Measurements from ENCODE around the gene RNASEL.

RNASEL gene

GRCh38 chr1:182622901-182623528, 34.0 kb upstream of the RNASEL start:
- no peak for DNase-seq (ENCODE audit: low read depth)
- no peak overlapping the region for H3K4me3 ChIP-seq (ENCODE audit: low read depth, low read length)

DNA sequence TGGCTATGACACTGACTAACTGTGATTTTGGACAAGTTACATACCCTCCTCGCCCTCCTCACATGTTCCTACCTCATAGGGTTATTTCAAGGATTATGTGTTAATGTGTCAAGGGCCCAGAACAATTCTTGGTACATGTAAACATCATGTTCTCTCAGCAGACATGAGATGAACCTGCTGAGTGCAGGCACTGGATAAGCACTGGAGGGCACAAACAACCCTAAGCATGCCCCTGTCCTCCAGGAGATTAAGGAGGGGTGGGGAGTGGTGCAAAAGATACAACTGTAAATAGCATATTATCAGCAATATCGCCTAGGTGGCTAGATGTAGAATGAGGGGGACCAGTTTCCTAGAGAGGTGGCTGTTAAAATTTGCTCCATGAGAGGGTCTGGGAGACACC, 32.9 kb upstream of the RNASEL start:
- DNase-seq (ENCODE audit: low read depth), result no peak
- no peak overlapping the region for H3K4me3 ChIP-seq (ENCODE audit: low read depth, low read length)

- no peak overlapping the region for H3K4me3 ChIP-seq (ENCODE audit: low read depth, low read length)
- DNase-seq (ENCODE audit: low read depth), result no peak
Measured at GRCh38 chr1:182620924-182621585, 32.0 kb upstream of the RNASEL start.

DNA sequence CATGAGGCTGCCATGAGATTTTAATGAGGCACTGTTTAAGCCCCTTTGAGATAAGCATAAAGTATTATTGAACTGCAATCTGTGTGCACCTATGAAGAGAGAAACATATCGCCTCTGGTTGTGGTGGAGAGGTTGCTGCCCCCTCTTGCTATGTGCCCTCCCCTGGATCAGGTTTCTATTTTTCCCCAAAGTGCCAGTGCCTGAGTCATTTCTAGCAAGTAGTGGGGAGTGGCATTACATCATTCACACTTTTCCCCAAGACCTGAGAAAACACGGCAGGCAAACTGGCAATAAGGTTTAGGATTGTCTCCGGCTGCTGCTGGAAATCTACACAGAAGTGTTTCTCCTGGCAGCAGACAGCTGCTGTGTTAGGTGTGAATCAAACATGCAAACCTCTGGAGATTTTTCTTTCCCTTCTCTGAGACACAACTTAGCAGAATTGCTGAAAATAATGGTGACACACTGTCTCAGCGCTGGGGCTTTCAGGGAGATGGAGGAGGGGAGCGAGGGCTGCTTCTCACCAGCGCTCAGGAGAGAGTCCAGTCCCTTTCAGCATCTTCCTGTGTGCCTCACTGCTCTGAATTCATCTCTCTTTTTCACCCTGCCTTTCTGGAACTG, 28.8 kb upstream of the RNASEL start:
- no peak overlapping the region for H3K4me3 ChIP-seq (ENCODE audit: low read depth, low read length)
- DNase-seq (ENCODE audit: low read depth), result no peak

GRCh38 chr1:182617014-182617429, 28.0 kb upstream of the RNASEL start:
- no peak for DNase-seq (ENCODE audit: low read depth)
- H3K4me3 ChIP-seq (ENCODE audit: low read depth, low read length), result no peak overlapping the region

DNA sequence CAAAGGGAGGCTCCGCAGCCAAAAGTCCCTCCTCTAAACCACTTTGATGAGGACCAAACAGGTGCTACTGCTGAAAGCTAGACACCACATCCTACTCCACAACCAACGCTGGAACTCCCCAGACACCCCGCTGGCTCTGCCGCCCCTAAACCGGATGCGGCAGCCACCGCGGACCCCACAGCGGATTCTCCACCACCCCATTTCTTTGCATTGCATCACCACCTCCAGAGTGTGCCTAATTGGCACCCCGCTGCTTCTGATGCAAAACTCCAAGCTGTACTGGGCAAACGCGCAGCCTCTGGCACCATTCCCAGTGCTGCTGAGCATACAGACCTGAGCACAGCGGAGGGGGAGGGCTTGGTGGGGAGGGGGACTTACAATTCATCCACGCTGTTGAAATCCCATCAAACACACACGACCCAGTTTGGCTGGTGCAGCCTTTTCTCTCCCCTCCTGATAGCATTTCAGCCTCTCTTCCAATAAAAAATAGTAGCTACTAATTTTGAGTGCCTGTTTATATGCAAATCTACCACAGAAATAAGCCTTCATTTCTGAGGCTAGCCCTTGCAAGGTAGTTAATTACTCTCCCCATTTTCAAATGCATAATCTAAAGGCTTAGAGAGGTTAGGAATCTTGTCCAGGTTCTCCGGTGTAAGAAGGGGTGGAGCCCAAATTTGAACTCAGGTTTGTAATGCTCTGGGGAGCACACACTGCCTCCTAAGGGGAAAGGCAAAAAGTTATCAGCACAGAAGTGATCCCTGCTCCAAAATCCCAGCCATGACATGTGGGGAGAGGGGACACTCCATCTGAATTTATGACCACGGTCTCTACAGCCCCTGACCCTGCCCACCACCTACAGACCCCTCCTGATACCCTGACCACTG, 27.3 kb upstream of the RNASEL start:
- no peak overlapping the region for H3K4me3 ChIP-seq (ENCODE audit: low read depth, low read length)
- no peak for DNase-seq (ENCODE audit: low read depth)

DNA sequence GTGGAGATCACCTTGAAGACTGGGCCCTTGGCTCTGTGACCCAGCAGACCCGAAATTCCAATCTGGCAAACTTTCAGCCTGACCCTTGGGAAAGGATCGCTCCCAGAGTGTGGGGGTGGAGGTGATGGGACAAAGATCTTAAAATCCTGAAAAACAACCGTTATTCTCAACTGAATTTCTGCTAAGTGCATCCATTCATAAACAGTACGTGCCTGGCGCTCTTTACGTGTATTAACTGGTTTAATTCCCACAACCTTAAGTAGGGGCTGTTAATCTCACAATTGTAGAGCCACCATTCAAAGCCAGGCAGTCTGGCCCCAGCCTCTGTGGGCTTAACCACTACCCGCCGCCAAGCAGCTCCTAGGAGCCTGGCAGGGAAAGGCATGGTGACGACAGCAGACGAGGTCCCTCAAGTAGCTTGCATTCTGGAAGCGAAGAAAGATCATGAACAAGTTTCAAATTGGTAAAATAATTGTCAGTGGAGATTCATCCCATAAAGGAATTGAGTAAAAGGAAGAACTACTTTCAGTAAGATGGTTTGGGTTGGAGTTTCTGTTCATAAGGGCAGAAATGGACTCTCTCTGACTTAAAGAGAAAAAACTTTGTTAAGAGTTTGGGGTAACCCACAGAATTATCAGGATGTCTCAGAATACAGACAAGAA, 26.5 kb upstream of the RNASEL start:
- DNase-seq (ENCODE audit: low read depth), result no peak
- H3K4me3 ChIP-seq (ENCODE audit: low read depth, low read length), result peak overlapping the region; percentile 35

- no peak for DNase-seq (ENCODE audit: low read depth)
- H3K4me3 ChIP-seq (ENCODE audit: low read depth, low read length), result peak overlapping the region; percentile 35
Measured at GRCh38 chr1:182614796-182615454, 25.9 kb upstream of the RNASEL start.

GRCh38 chr1:182611787-182612186, 22.7 kb upstream of the RNASEL start:
- no peak for DNase-seq (ENCODE audit: low read depth)
- H3K4me3 ChIP-seq (ENCODE audit: low read depth, low read length), result no peak overlapping the region

DNA sequence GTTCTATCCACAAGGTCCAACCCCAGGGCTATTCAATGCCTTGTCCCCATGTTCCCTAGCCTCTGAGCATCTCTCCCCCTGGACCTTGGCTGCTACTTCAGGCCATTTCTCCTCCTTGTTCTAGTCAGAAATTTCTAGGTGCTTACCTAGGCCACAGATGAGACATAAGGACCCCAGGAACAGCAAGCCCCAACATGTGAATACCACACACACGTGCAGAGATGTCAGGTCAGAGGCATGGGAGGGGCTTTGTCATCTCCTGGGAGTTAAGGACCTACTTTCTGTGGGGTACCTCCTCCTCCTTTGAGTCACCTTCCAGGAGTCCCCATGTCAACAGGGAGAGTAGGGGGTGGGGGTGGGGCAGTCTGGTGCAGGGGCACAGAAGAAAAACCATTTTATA, 22.3 kb upstream of the RNASEL start:
- DNase-seq (ENCODE audit: low read depth), result no peak
- no peak overlapping the region for H3K4me3 ChIP-seq (ENCODE audit: low read depth, low read length)

GRCh38 chr1:182610606-182611194, 21.6 kb upstream of the RNASEL start:
- DNase-seq (ENCODE audit: low read depth), result no peak
- H3K4me3 ChIP-seq (ENCODE audit: low read depth, low read length), result no peak overlapping the region

DNA sequence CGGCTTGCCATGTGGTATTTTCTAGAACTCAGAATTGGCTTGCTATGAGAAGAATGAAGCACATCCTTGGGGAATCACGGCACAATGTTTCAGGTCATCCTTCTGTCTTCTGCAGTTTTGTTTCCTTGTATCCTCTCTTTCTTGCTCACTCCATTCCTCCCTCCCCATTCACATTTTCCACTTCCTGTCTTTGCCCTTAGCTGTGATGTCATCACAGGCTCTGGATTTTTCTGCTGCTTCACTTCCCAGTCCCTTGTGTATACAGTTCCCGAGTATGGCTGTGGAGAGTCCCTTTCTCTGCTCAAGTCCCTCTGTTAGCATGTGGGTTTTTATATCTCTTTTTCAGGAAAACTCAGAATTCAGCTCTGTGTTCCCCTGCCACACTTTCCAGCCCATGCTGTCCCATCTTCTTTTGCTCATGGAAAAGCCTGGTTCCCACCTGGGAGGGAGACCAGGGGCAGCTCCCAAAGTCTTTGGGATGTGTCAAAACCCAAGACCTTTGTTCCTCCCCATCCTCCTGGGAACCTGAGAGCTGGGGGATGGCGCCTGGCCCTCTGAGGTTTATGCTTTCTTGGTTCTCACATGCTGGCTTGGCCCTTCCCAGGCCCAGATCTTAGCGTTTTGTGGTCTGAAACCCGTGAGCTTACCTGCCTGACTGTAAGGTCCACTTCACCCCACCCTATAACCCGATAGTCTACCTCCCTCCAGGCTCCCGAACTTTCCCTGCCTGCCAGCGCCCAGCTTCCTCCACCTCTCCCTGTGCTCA, 20.0 kb upstream of the RNASEL start:
- DNase-seq (ENCODE audit: low read depth), result no peak
- no peak overlapping the region for H3K4me3 ChIP-seq (ENCODE audit: low read depth, low read length)

- no peak overlapping the region for H3K4me3 ChIP-seq (ENCODE audit: low read depth, low read length)
- DNase-seq (ENCODE audit: low read depth), result no peak
Measured at GRCh38 chr1:182608236-182608635, 19.2 kb upstream of the RNASEL start.

- DNase-seq (ENCODE audit: low read depth), result no peak
- H3K4me3 ChIP-seq (ENCODE audit: low read depth, low read length), result no peak overlapping the region
Measured at GRCh38 chr1:182607566-182607965, 18.5 kb upstream of the RNASEL start.

DNA sequence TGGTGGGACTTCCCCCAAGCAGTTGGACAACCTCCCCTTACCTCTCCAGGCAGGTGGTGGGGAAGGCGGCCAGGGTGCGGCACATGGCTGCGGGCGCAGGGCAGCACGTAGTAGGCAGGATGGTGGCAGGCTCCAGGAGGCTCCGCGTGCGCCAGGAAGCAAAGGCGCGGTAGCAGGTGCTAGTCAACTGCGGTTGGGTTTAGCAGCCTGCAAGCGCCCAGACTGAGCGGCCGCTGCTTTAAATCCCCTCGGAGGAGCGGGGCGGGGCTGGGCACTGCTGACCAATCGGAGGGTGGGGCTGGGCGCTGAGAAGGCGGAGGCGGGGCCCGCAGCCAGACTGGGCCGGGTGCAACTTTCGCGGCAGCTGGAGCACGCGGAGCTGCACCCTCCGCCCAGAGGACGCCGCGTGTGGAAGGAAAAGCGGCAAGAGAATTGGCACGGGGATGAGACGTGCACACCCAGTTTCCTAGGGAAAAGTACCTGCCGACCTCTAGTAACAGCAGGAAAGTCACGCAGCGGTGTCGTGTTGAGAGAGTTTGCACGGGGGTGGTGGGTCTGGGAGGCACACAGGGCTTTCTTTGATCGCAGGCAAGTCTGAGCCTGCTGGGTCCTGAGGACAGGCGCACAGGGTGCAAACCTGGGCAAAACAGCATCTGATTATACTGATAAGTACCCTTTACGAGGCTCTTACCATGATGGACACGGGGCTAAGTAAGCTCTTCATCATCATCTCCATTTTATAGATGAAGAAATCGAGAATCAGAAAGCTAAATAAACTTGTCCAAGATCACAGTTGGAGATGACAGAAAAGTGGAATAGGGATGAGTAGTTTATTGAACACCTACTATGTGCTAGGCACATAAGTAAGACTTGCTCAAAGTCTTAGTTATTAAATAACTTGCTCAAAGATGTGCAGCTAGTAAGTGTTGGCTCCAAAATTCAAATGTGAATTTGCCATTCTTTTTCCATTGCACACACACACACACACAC, 15.4 kb upstream of the RNASEL start, which contains the start of gene RGS16:
Gene RGS16 (minus strand): TSS at position 215 of the 990 bp plus-strand sequence. CDS start 130 bp downstream, at position 85.
- H3K4me3 ChIP-seq (ENCODE audit: low read depth, low read length), result peak within 1 kb of the TSS; percentile 57
- DNase-seq (ENCODE audit: low read depth), result no peak

DNA sequence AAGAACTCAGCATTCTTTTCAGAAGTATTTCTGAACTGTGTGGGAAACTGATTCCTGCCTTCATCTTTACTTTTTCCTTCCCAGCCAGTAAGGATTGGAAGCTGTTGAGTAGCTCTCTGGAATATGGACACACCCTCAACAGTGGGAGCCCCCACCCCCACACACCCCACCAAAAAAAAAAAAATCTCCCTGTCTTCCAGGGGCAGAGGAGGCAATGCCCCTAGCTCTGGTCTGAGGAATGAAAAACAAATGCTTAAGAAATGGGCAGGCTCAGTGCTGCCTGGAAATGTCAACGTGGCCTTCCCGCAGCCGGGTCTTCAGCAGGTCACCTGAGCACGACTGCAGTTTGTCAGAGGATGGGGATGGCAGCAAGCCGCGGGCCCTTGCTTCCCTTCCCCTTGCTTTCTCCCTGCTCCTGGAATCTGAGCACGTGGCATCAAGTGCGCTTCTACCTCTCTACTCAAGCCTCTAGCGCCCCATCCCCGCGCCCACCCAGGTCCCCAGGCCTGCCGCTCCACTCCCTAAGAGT, 14.7 kb upstream of the RNASEL start:
- peak overlapping the region; percentile 57 for H3K4me3 ChIP-seq (ENCODE audit: low read depth, low read length)

More for the DNA sequence above, 14.7 kb upstream of the RNASEL start:
- no peak for DNase-seq (ENCODE audit: low read depth)
